HTERT RPE-1 (cell line): Measurements from ENCODE around the gene MPO.

Experiments
- in situ Hi-C: fragments of 300-500 bp; cut with MboI; formaldehyde crosslinking; loops from 4 replicates; pipeline ENCODE4 v1.14.3; 2020; ENCODE audit warnings: low sequenced_read_pairs

Gene MPO

DNA sequence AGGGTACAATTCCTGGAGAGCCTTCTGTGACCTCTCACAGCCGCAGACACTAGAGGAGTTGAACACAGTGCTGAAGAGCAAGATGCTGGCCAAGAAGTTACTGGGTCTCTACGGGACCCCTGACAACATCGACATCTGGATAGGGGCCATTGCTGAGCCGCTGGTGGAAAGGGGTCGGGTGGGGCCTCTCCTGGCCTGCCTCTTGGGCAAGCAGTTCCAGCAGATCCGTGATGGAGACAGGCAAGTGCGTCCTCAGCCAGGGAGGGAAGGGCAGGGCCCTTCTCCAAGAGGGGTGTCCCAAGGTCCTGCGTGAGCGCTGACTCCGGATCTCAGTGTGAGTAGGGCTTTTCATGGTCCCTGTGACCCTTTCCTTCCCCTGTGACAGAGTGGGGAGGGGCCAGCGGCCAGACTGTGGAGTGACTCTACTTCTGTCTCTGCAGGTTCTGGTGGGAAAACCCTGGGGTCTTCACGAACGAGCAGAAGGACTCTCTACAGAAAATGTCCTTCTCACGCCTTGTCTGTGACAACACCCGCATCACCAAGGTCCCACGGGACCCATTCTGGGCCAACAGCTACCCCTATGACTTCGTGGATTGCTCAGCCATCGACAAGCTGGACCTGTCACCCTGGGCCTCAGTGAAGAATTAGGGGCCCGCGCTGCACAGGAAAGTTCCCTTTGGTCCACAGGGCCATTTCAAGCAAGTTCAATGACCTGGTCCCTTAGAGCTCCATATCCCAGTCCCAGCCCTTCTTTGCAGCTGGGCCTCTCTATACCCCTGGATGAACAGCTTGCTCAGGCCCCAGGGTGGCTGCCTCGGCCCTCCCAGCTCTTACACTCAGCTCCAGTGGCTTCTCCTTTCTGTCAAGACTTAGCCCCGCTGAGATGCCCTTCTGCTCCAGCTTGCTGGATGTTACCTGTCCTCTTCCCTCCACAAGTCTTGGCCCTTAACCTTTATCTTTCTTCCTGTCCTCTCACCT is 13.1 kb downstream of the MPO start:
- in situ Hi-C loops, result no loop called here

DNA sequence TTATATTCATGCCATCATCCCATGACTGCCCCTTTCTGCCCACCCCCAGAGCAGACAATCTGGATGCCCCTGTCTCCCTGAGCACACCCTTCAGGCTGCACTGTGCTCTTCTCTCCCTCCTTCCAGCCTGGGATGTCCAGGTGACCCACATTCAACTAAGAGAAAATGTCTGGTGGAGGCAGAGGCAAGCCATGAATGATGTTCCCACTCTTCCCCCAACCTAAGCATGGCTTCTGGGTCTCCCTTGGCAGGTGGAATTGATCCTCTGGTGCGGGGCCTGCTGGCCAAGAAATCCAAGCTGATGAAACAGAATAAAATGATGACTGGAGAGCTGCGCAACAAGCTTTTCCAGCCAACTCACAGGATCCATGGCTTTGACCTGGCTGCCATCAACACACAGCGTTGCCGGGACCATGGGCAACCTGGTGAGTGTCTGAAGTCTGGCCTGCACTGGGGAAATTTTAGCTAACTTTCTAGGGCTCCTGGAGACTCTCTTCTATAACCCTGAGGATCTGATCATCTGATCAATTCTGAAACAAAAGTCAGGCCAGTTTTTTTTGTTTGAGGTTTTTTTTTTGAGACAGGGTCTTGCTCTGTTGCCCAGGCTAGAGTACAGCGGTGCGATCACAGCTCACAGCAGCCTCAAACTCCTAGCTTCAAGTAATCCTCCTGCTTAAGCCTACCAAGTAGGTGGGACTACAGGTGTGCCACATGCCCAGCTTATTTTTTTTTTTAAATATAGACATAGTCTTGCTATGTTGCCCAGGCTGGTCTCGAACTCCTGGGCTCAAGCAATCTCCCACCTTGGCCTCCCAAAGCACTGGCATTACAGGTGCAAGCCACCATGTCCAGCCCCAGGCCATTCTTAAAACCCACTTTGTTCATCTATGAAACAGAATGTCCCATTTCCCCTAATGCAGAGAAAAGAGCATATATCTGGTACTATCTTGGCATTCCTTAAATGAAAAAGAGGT is 14.5 kb downstream of the MPO start:
- in situ Hi-C loops, result no loop called here

DNA sequence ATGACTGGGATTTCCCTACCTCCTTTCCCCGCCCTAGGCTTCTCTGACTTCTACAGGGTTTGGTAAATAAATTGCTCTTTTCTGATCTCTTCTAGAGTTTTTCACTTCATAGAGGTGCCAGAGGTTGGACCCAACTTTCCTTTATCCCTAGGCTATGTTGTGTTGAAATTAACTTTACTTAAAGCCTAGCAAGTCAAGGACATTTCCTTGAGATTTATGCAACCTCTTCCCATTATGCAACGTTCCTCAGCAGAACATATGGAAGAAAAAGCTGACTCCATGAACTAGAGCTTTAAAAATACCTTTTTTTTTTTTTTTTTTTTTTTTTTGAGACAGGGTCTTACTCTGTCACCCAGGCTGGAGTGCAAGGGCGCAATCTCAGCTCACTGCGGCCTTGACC is 15.5 kb downstream of the MPO start:
- in situ Hi-C loops, result no loop called here

DNA sequence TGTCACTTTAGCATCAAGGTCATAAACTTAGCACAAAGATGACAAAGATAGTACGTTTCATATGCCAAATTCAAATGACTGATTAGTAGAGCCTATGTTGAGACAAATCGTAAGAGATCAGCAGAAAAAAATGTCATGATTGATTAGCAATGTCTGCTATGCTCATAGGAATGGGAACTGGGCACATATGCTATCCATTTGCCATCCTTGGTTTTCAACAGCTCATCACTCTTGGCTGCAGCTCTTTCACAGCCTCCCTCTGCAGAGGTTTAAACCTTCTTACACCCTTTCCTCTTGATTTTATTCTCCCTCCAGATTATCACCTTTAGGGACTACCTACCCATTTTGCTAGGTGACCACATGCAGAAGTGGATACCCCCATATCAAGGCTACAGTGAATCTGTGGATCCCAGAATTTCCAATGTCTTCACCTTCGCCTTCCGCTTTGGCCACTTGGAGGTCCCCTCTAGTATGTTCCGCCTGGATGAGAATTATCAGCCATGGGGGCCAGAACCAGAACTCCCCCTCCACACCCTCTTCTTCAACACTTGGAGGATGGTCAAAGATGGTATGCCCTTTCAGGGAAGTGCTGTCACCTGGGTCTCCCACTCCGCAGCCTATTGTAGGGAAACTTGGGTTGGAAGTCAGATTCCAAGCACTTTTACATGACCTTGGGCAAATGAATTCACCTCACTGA is 16.2 kb downstream of the MPO start:
- in situ Hi-C loops, result no loop called here

DNA sequence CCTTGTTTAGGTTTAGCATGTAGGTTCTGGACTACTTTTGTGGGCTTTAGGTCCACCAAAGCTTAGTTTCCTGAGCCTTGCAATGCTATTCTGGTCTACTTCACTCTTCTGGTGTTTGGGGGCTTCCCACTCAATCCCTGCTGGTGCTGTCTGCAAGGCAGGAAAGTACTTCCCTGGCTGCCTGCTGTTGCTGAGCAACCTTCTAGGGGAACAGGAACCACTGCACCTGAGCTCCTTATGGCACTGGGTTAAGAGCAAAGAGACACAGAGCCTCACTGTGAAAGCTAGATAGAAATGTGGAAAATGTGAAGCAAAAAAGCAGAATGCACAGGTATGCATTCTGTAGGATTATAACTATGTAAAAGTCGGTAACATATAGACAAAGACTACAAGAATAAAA is 17.0 kb downstream of the MPO start:
- in situ Hi-C loops, result no loop called here

DNA sequence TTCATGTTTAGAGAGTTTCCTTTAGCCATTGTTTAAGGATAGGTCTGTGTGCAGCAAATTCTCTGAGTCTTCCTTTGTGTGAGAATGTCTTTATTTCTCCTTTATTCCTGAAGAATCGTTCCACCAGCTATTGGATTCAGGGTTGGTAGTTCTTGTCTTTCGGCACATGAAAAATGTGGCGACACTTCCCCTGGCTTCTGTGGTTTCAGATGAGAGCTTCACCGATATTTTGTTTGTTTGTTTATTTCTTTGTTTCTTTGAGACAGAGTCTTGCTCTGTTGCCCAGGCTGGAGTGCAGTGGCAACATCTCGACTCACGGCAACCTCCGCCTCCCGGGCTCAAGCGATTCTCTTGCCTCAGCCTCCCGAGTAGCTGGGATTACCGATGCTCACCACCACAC is 18.6 kb downstream of the MPO start:
- in situ Hi-C loops, result no loop called here

DNA sequence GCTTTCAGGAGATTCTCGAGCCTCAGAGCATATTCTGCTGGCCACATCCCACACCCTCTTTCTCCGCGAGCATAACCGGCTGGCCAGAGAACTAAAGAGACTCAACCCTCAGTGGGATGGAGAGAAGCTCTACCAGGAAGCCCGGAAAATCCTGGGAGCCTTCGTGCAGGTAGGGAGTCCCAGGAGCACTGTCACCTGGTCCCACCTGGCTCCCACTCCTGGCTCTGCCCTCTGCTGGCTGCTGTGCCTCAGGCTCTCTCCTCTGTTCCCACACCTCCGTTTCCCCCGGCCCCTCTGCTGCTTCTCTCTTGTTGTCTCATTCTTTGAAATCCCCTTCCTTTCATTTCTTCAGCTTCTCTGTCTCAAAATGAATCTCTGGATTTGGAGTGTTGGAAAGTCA is 25.9 kb downstream of the MPO start:
- in situ Hi-C loops, result no loop called here

DNA sequence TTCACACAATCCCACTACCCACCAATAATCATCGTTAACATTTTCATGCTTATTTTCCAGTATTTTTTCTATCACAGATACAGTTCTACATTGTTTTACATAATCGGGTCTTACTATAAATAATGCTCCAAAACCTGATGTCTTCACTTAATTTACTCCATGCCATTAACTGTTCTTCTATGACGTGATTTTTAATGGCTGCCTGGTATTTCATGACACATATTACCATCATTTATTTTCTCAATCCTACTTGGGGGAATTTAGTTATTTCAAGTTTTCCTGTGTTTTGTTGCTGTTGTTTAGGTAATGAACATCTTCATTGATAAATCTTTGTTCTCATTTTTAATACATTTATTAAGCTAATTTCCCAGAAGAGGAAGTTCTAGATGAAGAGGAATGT is 27.7 kb downstream of the MPO start:
- in situ Hi-C loops, result no loop called here

DNA sequence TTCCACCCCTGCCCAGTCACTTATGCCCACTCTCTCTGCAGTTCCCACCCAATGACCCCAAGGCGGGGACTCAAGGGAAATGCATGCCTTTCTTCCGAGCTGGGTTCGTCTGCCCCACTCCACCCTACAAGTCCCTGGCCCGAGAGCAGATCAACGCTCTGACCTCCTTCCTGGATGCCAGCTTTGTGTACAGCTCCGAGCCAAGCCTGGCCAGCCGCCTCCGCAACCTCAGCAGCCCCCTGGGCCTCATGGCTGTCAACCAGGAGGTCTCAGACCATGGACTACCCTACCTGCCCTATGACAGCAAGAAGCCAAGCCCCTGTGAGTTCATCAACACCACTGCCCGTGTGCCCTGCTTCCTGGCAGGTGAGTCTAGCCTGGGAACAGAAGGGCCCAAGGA is 28.6 kb downstream of the MPO start:
- in situ Hi-C loops, result no loop called here

DNA sequence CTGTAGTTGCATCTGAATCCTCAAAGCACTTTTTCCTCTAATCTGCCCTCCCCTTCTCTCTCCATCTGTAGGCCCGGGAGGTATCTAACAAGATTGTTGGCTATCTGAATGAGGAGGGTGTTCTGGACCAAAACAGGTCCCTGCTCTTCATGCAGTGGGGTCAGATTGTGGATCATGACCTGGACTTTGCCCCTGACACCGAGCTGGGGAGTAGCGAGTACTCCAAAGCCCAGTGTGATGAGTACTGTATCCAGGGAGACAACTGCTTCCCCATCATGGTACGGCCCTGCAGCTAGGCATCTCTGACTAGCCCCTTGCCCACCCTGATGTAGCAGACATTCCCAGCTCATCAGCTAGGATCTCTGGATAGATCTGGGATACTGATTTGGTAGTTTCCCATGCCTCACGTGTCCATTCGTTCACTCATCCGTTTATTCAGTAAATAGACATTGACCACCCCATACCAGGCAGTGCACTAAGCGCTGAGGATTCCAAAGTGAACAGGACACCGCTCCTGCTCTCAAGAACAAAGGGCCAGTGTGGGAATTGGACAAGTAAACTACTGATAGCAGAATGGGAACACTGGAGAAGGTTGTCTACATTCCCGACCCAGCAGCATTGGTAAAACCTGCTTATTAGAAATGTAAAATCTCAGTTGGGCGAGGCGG is 30.3 kb downstream of the MPO start:
- in situ Hi-C loops, result no loop called here

DNA sequence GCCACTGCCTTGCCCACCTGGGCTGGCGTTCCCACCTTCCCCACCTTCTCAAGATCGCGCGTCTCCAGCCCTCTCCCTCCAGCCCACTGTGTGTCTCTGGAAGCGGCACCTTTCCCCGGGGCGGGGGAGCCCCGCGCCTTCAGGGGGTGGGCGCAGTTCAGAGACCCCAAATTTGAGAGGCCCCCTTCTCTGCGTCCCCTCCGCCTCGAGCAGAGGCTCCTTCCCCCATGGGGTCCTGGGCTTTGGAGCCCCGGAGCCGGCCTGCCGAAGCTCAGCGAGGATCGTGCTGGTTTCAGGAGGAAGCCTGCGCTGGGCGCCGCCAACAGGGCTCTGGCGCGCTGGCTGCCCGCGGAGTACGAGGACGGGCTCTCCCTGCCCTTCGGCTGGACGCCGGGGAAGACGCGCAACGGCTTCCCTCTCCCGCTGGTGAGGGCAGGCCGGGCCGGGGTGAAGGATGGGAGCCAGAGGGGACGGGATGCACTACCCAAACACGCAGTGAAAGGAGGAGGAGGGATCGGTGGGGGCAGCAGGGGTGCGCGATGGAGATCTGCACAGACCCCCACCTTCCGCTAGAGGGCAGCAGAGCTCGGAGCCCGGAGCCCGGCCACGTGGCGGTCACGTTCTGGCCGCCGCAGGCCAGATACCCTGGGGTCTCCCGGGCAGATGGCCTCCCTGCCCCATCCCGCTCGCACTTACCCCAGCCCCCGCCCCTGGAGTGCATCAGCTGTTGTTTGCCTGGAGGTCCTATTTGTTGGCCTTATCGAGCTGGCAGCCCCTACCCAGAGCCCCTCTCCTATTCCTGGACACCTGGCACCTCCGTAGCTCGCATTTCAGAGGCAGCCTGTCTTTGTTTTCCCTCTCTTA is 31.2 kb downstream of the MPO start:
- in situ Hi-C loops, result no loop called here

DNA sequence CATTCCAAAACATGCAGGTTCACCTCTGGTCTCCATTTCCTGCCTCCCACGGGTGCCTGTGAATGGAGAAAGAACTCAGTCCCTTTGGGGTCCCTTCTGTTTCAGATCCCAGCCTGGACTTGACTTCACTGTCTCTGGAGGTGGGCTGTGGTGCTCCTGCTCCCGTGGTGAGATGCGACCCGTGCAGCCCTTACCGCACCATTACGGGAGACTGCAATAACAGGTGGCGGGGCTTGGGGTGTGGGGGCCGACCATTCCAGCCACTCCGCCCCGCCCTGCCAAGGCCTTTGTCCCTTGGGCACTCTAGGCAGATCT is 31.8 kb downstream of the MPO start:
- in situ Hi-C loops, result no loop called here

DNA sequence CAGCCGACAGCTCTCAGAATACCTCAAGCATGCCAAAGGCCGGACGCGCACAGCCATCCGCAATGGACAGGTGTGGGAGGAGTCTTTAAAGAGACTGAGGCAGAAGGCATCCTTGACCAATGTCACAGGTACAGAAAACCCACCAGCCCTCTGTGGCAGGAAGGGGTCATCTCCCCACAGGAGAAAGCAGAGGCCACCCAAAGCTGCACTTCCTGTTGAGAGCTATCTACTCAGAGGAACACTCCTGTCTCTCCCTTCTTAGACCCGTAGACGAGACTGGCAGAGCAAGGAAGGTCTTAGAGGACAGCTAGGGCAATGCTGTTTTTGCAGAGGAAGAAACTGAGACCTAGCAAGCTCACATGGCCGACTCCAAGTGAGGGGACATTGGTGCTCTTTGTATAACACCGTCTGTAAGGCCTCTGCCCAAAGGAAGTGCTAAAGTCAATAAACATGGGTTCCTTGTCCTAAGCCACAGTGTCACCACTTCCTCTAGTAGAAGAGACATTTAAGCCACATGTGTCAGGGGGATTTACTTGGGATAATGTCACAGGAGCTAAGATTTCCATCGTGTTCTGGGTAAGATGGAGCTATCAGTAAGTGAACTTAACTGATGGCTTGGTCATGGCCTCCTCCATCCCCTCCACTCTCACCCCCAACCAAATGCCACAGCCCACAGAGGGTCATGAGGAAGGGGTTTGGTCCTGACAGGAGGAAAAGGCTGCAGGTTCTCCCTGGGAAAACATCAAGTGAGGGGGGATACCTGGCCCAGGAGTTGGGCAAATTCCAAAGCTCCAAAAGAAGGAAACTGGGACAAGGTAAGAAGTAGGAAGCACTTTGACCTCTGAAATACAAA is 33.0 kb downstream of the MPO start:
- in situ Hi-C loops, result no loop called here

DNA sequence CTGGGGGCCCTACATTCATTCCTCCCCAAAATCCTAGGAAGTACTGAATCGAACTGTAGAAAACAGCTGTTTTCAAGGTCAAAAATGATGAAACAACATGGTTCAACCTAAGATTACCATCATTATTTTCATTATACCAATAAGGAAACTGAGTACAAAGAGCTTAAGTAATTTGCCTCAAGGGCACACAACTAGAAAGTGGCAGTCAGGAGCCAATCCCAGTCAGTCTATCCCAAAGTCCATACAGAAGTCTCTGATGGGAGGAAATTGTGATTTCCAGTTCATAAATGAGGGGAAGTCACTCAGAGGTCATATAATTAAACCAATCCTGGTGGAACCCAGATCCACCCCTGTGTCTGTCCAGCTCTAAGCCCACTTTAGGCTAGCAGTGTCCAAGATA is 34.0 kb downstream of the MPO start:
- in situ Hi-C loops, result no loop called here

DNA sequence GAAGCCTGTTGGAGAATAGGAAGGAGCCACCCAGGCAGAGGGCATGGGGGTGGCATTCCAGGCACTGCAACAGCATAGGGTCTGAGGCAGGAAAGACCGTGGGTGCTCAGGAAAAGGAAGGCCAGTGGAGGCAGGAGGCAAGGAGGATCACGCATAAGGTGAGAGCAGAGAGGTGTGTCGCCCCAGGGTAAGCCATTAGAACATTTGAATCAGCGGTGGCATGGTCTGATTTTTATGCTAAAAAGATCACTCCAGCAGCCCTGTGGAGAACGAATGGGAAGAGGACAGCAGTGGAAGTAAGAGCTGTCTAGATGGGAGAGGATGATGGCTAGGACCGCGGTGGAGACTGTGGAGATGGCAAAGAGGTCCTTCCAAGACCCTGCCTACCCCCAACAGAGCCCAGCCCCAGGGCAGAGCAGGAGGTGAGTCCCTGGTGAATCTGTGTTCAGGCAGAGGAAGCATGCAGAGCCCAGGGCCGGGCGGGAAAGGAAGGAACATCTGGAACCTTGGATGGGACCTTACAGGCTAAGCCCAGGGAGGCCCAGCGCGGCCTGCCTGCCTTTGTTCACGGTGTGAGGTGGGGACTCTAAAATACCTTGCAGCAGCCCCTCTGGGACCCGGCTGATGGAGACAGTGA is 34.5 kb downstream of the MPO start:
- in situ Hi-C loops, result no loop called here

DNA sequence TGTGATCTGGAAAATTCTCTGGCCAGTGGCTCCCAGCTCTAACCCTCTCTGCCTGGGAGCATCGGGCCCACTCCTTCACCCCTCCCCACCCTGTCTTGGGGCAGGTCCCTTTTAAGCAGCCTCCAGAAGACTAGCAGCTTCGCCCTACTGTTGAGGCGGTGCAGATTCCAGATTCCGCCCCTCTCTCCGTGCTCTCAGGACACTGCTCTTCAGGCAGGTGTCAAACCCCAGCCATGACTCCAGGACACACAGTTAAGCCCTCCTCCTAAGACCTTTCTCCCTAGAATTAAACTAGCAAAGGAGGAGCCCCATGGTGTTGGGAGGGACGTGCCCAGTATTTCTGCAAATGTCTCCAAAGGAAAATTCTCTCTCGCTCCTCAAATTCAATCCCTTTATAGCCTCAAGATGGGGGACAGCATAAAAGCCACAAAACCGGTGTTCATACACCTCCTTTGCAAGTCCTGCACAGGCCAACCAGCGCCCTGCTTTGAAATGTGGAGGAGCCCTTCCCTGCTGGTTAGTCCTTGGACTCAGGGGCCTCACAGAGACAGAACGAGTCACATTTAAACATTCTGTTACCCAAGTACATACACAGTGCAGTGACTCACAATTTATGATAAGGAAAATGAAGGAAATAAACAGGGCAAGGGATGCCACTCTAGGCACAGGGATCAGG is 35.2 kb downstream of the MPO start:
- in situ Hi-C loops, result no loop called here

DNA sequence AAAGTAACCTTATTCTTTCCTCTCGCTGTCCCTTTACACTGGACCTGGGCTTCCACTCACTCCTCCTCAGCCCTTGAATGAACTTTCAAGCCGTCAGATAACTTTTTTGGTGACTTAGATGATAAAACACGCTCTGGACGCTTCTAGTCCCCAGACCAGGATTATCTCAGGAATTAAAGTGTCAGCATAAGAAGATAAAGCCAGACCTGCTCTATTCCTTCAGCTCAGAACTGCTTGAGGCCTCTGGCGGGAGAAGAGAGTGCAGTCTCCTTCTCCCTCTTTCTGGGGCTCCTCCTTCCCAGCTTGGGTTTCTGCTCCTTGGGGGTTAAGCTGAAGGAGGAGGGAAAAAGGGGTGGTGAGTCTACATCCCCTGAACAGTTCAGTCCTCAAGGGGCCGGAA is 35.8 kb downstream of the MPO start:
- in situ Hi-C loops, result no loop called here
